BLaER1 treated with 17β-estradiol and CSF1 and Interleukin-3, amounts not matched to agents 10 nM and 100 nM (cell line): ENCODE results near the gene HMCES.
A peak's percentile ranks its signal among the peaks of the same experiment; 100 is the strongest.

Experiments
- H3K27ac ChIP-seq, 11 experiments: shearing (Covaris generic); formaldehyde crosslinking; 2 replicates each; pipeline ENCODE4 v1.8.1; 2022
- H3K27me3 ChIP-seq, 11 experiments: shearing (Covaris generic); formaldehyde crosslinking; 2 replicates each; pipeline ENCODE4 v1.8.1; 2022
- H3K36me3 ChIP-seq, 11 experiments: shearing (Covaris generic); formaldehyde crosslinking; 2 replicates each; pipeline ENCODE4 v1.8.1; 2022
- H3K4me1 ChIP-seq, 10 experiments: shearing (Covaris generic); formaldehyde crosslinking; 2 replicates each; pipeline ENCODE4 v1.8.1; 2022
- H3K4me2 ChIP-seq, 11 experiments: shearing (Covaris generic); formaldehyde crosslinking; 2 replicates each; pipeline ENCODE4 v1.8.1; 2022
- H3K4me3 ChIP-seq, 10 experiments: shearing (Covaris generic); formaldehyde crosslinking; 2 replicates each; pipeline ENCODE4 v1.8.1; 2022
- H3K9ac ChIP-seq, 11 experiments: shearing (Covaris generic); formaldehyde crosslinking; 2 replicates each; pipeline ENCODE4 v1.8.1; 2022
- H3K9me3 ChIP-seq, 11 experiments: shearing (Covaris generic); formaldehyde crosslinking; replicated peaks in 1 of 11; 2 replicates each; pipeline ENCODE4 v1.8.1; 2022
- H4K20me1 ChIP-seq, 11 experiments: shearing (Covaris generic); formaldehyde crosslinking; 2 replicates each; pipeline ENCODE4 v1.8.1; 2022
- Cebpa-rat ChIP-seq, 11 experiments: shearing (Covaris generic); IDR thresholded peaks; 2 replicates each; pipeline ENCODE4 v1.8.1; 2022

The HMCES gene

DNA sequence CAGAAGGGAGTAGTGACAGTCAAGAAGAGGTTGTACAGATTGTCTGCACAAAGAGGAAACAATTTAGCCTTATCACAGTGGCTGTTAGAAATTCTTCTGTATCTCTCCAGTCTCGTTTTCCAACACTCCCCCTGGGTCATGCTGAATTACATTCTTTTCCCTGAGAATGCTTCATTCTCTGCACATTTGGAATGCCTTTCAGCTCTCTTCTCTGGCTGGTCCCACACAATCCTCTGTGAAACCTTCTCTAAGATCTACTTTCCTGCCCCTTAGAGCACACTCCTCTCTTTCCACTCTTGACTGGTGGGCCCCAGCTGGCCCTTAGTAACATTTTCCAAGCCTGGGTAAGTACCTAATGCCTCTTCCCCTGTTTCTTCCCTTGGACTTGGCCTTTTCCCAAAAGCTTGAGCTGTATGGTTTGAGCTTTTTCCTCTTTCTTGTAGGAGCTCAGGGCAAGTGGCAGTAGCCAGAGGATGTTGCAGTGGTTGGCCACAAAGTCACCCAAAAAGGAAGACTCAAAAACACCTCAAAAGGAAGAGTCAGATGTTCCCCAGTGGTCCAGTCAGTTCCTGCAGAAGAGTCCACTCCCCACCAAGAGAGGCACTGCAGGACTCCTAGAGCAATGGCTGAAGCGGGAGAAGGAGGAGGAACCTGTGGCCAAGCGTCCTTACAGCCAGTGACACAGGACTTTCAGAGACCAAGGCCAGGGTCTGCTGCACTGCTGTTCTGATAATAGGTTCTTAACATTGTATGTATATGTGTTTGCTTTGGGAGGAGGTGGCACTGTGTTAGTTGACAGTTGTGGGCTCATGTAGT is 25.7 kb downstream of the HMCES start:
- H3K4me1 ChIP-seq: peaks cover 27 to 36% (median 31%) of the 10 kb centered on the region in 10 experiments
- no peak for TF ChIP-seq Cebpa-rat (IDR thresholded peaks at IDR 0.05)
- no peaks in the 10 kb centered on the region for H3K9me3 ChIP-seq
- peaks cover 0 to 39% (median 5%) of the 10 kb centered on the region in 11 experiments; a peak in 8 of 22 replicates for H4K20me1 ChIP-seq
- H3K9ac ChIP-seq: 0 out of 22 replicates have a peak overlapping the region, but pooled peaks of 2 of the 11 experiments have one; percentile 0 to 7
- H3K36me3 ChIP-seq: peaks cover 37 to 87% (median 81%) of the 10 kb centered on the region in 11 experiments
- no peak overlapping the region for H3K4me3 ChIP-seq
- no peaks in the 10 kb centered on the region for H3K27me3 ChIP-seq
- peak overlapping the region; percentile 14 to 82 (median 44); a peak in 20 of 22 replicates for H3K4me2 ChIP-seq
- no peak overlapping the region; a peak in 2 of 22 replicates for H3K27ac ChIP-seq

GRCh38 chr3:129304962-129305222 is 26.2 kb downstream of the HMCES start:
- 0 out of 22 replicates have a peak overlapping the region, but pooled peaks of 1 of the 11 experiments have one; percentile 7 for H3K9ac ChIP-seq
- no peaks in the 10 kb centered on the region for H3K27me3 ChIP-seq
- H3K27ac ChIP-seq: no peak overlapping the region; a peak in 2 of 22 replicates
- peaks cover 27 to 36% (median 31%) of the 10 kb centered on the region in 10 experiments for H3K4me1 ChIP-seq
- no peaks in the 10 kb centered on the region for H3K9me3 ChIP-seq
- no peak for TF ChIP-seq Cebpa-rat (IDR thresholded peaks at IDR 0.05)
- peak overlapping the region in 10 of 11 experiments; percentile 14 to 82 (median 46); a peak in 17 of 22 replicates for H3K4me2 ChIP-seq
- H4K20me1 ChIP-seq: peaks cover 0 to 39% (median 5%) of the 10 kb centered on the region in 11 experiments; a peak in 8 of 22 replicates
- H3K4me3 ChIP-seq: no peak overlapping the region
- peaks cover 34 to 81% (median 76%) of the 10 kb centered on the region in 11 experiments for H3K36me3 ChIP-seq

GRCh38 chr3:129305592-129306091 is 27.0 kb downstream of the HMCES start:
- peaks cover 27 to 74% (median 68%) of the 10 kb centered on the region in 11 experiments for H3K36me3 ChIP-seq
- H3K9me3 ChIP-seq: no peaks in the 10 kb centered on the region
- H3K27me3 ChIP-seq: no peaks in the 10 kb centered on the region
- peak overlapping the region in 7 of 11 experiments; percentile 1 to 40 (median 28); a peak in 10 of 22 replicates for H3K27ac ChIP-seq
- peaks cover 27 to 41% (median 31%) of the 10 kb centered on the region in 10 experiments for H3K4me1 ChIP-seq
- no peak for TF ChIP-seq Cebpa-rat (IDR thresholded peaks at IDR 0.05)
- H4K20me1 ChIP-seq: peaks cover 0 to 39% (median 5%) of the 10 kb centered on the region in 11 experiments; a peak in 8 of 22 replicates
- peak overlapping the region in 2 of 11 experiments; percentile 10 to 41; a peak in 2 of 22 replicates for H3K9ac ChIP-seq
- peak overlapping the region; percentile 39 to 82 (median 49) for H3K4me2 ChIP-seq
- H3K4me3 ChIP-seq: peak overlapping the region in 2 of 10 experiments; percentile 16 to 26; a peak in 2 of 20 replicates

DNA sequence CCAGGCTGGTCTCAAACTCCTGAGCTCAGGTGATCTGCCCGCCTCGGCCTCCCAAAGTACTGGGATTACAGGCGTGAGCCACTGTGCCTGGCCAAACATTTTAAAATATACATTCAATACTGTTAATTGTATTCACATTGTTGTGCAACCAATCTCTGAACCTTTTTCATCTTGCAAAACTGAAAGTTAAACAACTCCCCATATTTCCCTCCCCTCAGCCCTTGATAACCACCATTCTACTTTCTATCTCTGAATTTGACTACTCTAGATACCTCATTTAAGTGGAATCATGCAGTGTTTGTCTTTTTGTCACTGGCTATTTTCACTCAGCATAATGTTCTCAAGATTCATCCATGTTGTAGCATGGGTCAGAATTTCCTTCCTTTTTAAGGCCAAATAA is 30.0 kb downstream of the HMCES start:
- no peak overlapping the region for H3K4me3 ChIP-seq
- no peak for TF ChIP-seq Cebpa-rat (IDR thresholded peaks at IDR 0.05)
- H3K27ac ChIP-seq: no peak overlapping the region
- H3K4me1 ChIP-seq: peaks cover 34 to 49% (median 38%) of the 10 kb centered on the region in 10 experiments
- no peak overlapping the region for H3K9ac ChIP-seq
- peaks cover 2 to 48% (median 14%) of the 10 kb centered on the region in 11 experiments; a peak in 16 of 22 replicates for H4K20me1 ChIP-seq
- H3K4me2 ChIP-seq: no peak overlapping the region
- peaks cover 4 to 44% (median 39%) of the 10 kb centered on the region in 11 experiments; a peak in 20 of 22 replicates for H3K36me3 ChIP-seq
- H3K27me3 ChIP-seq: no peaks in the 10 kb centered on the region
- no peaks in the 10 kb centered on the region for H3K9me3 ChIP-seq

DNA sequence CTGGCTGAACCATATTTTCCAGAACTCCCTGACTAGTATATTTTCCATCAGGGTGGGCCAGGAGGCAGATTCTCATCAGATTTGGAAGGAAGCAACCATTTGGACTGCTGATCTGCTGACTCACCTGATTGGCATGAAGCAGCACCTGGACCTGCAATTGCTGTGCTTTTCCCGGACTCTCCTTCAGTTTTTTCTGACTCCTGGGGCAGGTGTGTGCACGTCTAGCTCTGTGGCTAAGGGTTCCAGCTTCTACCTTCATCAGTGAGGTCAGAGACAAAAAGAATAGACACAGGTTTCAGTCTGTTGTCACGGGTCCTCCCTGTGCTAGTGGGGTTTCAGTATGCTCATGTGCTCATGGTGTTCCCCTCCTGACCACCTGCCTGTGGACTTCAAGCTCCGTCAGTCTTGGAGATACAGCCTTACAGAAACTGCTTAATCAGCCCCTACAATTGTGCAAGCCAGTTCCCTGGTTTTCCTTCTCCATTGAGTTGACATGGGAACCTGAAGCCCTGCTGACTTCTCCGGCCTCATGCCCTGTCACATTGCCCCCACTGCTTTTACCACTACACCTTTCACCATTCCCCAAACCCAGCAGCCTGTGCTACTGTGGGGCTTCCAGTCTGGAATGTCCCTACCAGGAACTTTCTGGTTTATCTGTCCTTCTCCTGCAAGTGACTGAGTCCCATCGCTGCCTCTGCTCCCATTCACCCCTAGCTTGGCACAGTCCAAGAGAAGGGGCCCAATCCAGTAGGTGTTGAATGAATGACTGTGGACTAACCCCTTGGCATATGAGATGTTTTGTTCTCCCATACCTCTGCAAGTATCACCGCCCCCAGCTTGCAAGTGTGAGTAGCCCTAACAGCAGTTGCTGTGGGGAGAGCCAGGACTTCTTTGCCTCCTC is 31.7 kb downstream of the HMCES start:
- Histone ChIP-seq H3K9me3 (no peaks in the 10 kb centered on the region), H3K27me3 (no peaks in the 10 kb centered on the region), H3K9ac (no peak overlapping the region), H3K4me3 (no peak overlapping the region), H3K4me1 (peaks cover 28 to 42% (median 33%) of the 10 kb centered on the region in 10 experiments), H3K36me3 (peaks cover 0 to 27% (median 21%) of the 10 kb centered on the region in 11 experiments; a peak in 17 of 22 replicates), H4K20me1 (peaks cover 9 to 51% (median 24%) of the 10 kb centered on the region in 11 experiments; a peak in 17 of 22 replicates), H3K4me2 (peak overlapping the region in 1 of 11 experiments; percentile 41; a peak in 3 of 22 replicates), H3K27ac (no peak overlapping the region)
- TF ChIP-seq Cebpa-rat (IDR thresholded peaks at IDR 0.05): no peak

GRCh38 chr3:129311054-129311902 is 32.6 kb downstream of the HMCES start:
- H3K4me1 ChIP-seq: peaks cover 19 to 33% (median 24%) of the 10 kb centered on the region in 10 experiments
- H3K36me3 ChIP-seq: peaks cover 0 to 17% (median 12%) of the 10 kb centered on the region in 11 experiments; a peak in 12 of 22 replicates
- H3K9ac ChIP-seq: no peak overlapping the region
- TF ChIP-seq Cebpa-rat (IDR thresholded peaks at IDR 0.05): no peak
- no peak overlapping the region for H3K27ac ChIP-seq
- H3K4me3 ChIP-seq: no peak overlapping the region
- no peaks in the 10 kb centered on the region for H3K27me3 ChIP-seq
- 0 out of 22 replicates have a peak overlapping the region, but pooled peaks of 1 of the 11 experiments have one; percentile 41 for H3K4me2 ChIP-seq
- peaks cover 9 to 51% (median 26%) of the 10 kb centered on the region in 11 experiments; a peak in 17 of 22 replicates for H4K20me1 ChIP-seq
- H3K9me3 ChIP-seq: no peaks in the 10 kb centered on the region

DNA sequence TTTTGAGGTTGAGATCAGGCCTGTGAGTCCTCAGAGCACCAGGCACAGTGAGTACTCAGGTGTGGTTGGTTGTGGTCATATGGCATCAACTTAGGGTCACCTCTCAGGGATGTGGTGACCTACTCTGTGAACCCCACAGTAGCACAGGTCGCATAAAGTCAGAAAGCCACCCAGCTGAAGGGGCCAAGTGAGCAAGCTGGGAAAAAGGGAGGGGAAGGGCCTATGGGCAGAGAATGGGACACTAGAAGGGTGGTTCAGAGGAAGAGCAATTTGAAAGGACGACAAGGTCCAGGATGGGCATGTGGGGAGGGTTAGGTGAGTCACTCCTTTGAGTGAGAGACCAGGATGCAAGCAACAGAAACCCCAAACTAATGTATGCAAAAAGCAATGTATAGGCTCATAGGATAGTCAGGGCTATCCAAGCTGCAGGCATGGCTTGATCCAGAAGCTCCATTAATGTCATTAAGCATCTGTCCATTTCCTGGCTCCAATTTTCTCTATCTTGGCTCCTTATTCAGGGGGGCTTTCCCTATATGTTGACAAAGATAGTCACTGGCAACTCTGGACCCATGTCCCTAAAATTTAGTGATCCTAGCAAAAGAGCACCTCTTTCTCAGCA is 33.5 kb downstream of the HMCES start:
- no peaks in the 10 kb centered on the region for H3K27me3 ChIP-seq
- no peak overlapping the region for H3K4me3 ChIP-seq
- peaks cover 0 to 9% (median 4%) of the 10 kb centered on the region in 11 experiments; a peak in 12 of 22 replicates for H3K36me3 ChIP-seq
- no peak for TF ChIP-seq Cebpa-rat (IDR thresholded peaks at IDR 0.05)
- H3K4me1 ChIP-seq: peaks cover 20 to 32% (median 25%) of the 10 kb centered on the region in 10 experiments
- H3K27ac ChIP-seq: no peak overlapping the region
- H3K9me3 ChIP-seq: no peaks in the 10 kb centered on the region
- peaks cover 9 to 46% (median 26%) of the 10 kb centered on the region in 11 experiments; a peak in 17 of 22 replicates for H4K20me1 ChIP-seq
- no peak overlapping the region for H3K4me2 ChIP-seq
- no peak overlapping the region for H3K9ac ChIP-seq
